ENCODE results near the gene SLC19A1.

GRCh38 chr21:45448810-45449657 is 93.2 kb downstream of the SLC19A1 start:
- TF ChIP-seq POLR2A (IDR thresholded peaks at IDR 0.05; ENCODE audit: low read depth, low read length) (no peak), POLR2AphosphoS5 (IDR thresholded peaks at IDR 0.05; ENCODE audit: low read depth, low read length) (no peak)
